Measurements from ENCODE around the gene AFF3.

GRCh38 chr2:100064165-100064564 is 78.2 kb downstream of the AFF3 start:
- TF ChIP-seq EZH2 (IDR thresholded peaks at IDR 0.05; ENCODE audit: borderline replicate concordance, low read length) = no peak
- no peak for TF ChIP-seq CTCF (conservative IDR thresholded peaks at IDR 0.05 in 1 of 2, IDR thresholded peaks at IDR 0.05 in 1 of 2; ENCODE audit: extremely low read depth in 1 of 2, insufficient read depth in 1 of 2, low read depth in 1 of 2, low read length in 2 of 2)

Data from mammary epithelial cell (primary cell).